Central memory CD8-positive, alpha-beta T cell (primary cell): Measurements from ENCODE around the gene ZNF212.
A peak's percentile ranks its signal among the peaks of the same experiment; 100 is the strongest.

Experiments
- ATAC-seq: fragments of 150-1000 bp; cut with Tn5 transposase; replicated peaks from 2 replicates; pipeline ENCODE4 v1.10.0; 2022; ENCODE audit warnings: mild to moderate bottlenecking, moderate FRiP score, moderate number of reproducible peaks; ENCODE audit not compliant: poor library complexity, severe bottlenecking; ENCODE audit errors: extremely low read depth
- DNase-seq, 2 donors: peaks; one replicate each; pipeline ENCODE4 v3.0.0; 2021; ENCODE audit warnings: low spot score in 2 of 2
- H3K27ac Mint-ChIP-seq: one replicate; pipeline ENCODE4 v1.8.0; 2022; ENCODE audit warnings: low read depth, mild to moderate bottlenecking, moderate library complexity, mixed read lengths
- H3K27me3 Mint-ChIP-seq: one replicate; pipeline ENCODE4 v1.8.0; 2022; ENCODE audit warnings: mixed read lengths
- H3K36me3 Mint-ChIP-seq: one replicate; pipeline ENCODE4 v1.8.0; 2022; ENCODE audit warnings: mild to moderate bottlenecking, moderate library complexity, mixed read lengths; ENCODE audit not compliant: insufficient read depth
- H3K4me1 Mint-ChIP-seq: one replicate; pipeline ENCODE4 v1.8.0; 2022; ENCODE audit warnings: mixed read lengths
- H3K4me3 Mint-ChIP-seq: one replicate; pipeline ENCODE4 v1.8.0; 2022; ENCODE audit warnings: mild to moderate bottlenecking, moderate library complexity, mixed read lengths
- H3K9me3 Mint-ChIP-seq: one replicate; pipeline ENCODE4 v1.8.0; 2022; ENCODE audit warnings: mixed read lengths

The ZNF212 gene

GRCh38 chr7:149239345-149240143 is at the start of gene ZNF212:
TSS of gene ZNF212 (plus strand) at chr7:149239651. CDS start at chr7:149239779, 128 bp downstream.
- peaks cover 11% of the 10 kb centered on the region for H3K36me3 Mint-ChIP-seq
- peak within 1 kb of the TSS; percentile 91 for H3K4me3 Mint-ChIP-seq
- H3K27ac Mint-ChIP-seq: peak within 1 kb of the TSS; percentile 90
- peaks cover 5% of the 10 kb centered on the region for H3K9me3 Mint-ChIP-seq
- DNase-seq (peak; percentile 74 to 75), ATAC-seq (peak; percentile 99)
- H3K4me1 Mint-ChIP-seq: peaks cover 29% of the 10 kb centered on the region
- peaks cover 10% of the 10 kb centered on the region for H3K27me3 Mint-ChIP-seq

- ATAC-seq: no peak
- Mint-ChIP-seq H3K27ac (no peak overlapping the region), H3K4me1 (peaks cover 20% of the 10 kb centered on the region), H3K9me3 (no peaks in the 10 kb centered on the region), H3K27me3 (no peaks in the 10 kb centered on the region), H3K36me3 (peaks cover 4% of the 10 kb centered on the region), H3K4me3 (peak overlapping the region; percentile 64)
- no peak for DNase-seq
Observed at GRCh38 chr7:149191851-149192250, 47.6 kb upstream of the ZNF212 start.

- H3K36me3 Mint-ChIP-seq: peaks cover 14% of the 10 kb centered on the region
- ATAC-seq: no peak
- H3K4me1 Mint-ChIP-seq: peaks cover 33% of the 10 kb centered on the region
Observed at GRCh38 chr7:149194799-149195179, 44.7 kb upstream of the ZNF212 start.

GRCh38 chr7:149195180-149196150 is 44.0 kb upstream of the ZNF212 start, which contains the start of gene ZNF282:
TSS of gene ZNF282 (plus strand) at chr7:149195546. CDS start at chr7:149195590, 44 bp downstream.
- H3K27ac Mint-ChIP-seq: peak within 1 kb of the TSS; percentile 74
- H3K36me3 Mint-ChIP-seq: peaks cover 14% of the 10 kb centered on the region
- no peaks in the 10 kb centered on the region for H3K27me3 Mint-ChIP-seq
- H3K4me1 Mint-ChIP-seq: peaks cover 38% of the 10 kb centered on the region
- peak; percentile 46 to 49 for DNase-seq
- H3K4me3 Mint-ChIP-seq: peak within 1 kb of the TSS; percentile 84
- peak; percentile 80 for ATAC-seq
- no peaks in the 10 kb centered on the region for H3K9me3 Mint-ChIP-seq

More at GRCh38 chr7:149194799-149195179, 44.7 kb upstream of the ZNF212 start:
- no peaks in the 10 kb centered on the region for H3K27me3 Mint-ChIP-seq
- H3K9me3 Mint-ChIP-seq: no peaks in the 10 kb centered on the region
- no peak for DNase-seq
- peak overlapping the region; percentile 84 for H3K4me3 Mint-ChIP-seq
- no peak overlapping the region for H3K27ac Mint-ChIP-seq

DNA sequence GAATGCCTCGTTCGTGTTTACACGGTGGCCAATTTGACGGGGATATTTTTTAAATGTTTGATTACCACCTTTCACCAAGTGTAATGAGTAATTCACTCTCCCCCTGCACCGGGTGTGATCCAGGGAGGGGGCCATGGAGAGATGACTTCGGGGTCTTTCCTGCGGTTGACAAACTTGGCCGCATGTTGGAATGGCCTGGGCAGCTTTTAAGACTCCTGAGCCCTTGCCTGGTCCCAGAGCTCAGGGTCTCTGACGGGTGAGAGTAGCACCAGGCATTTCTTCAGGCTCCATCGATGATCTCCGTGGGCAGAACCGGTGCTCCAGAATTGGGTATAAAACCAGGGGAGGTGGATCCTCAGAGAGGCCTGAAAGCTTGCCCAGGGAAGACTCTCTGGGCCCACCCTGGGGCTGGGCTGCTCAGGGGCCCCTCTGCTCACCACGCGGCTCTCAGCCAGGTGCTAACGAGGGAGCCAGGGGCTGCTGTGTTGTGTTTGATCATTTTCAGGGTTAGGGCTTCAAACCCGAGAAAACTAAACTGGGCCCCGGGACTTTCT is 43.2 kb upstream of the ZNF212 start:
- Mint-ChIP-seq H3K9me3 (no peaks in the 10 kb centered on the region), H3K27ac (peak overlapping the region; percentile 74), H3K4me1 (peaks cover 43% of the 10 kb centered on the region), H3K4me3 (peak overlapping the region; percentile 84), H3K27me3 (no peaks in the 10 kb centered on the region), H3K36me3 (peaks cover 18% of the 10 kb centered on the region)
- ATAC-seq (peak; percentile 5), DNase-seq (no peak)

GRCh38 chr7:149196705-149197171 is 42.7 kb upstream of the ZNF212 start:
- no peaks in the 10 kb centered on the region for H3K9me3 Mint-ChIP-seq
- DNase-seq: no peak
- peak; percentile 6 for ATAC-seq
- H3K27me3 Mint-ChIP-seq: no peaks in the 10 kb centered on the region
- peak overlapping the region; percentile 84 for H3K4me3 Mint-ChIP-seq
- H3K36me3 Mint-ChIP-seq: peaks cover 23% of the 10 kb centered on the region
- H3K4me1 Mint-ChIP-seq: peaks cover 44% of the 10 kb centered on the region
- H3K27ac Mint-ChIP-seq: peak overlapping the region; percentile 74

DNA sequence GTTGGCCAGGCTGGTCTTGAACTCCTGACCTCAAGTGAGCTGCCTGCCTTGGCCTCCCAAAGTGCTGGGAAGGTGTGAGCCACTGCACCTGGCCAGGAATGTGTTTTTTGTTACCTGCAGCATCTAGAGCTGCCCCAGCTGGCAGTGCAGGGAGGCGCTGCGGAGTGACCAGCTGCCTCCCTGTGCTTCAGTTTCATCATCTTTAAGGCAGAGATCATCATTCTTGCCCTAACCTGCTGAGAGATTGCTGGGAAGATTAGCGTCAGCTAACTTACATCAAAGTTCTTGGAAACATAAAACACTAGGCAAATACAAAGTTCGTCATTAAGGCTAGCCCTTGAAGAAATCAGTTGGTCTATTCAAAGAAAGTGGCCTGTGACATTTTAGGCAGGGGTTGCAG is 41.8 kb upstream of the ZNF212 start:
- ATAC-seq (no peak), DNase-seq (no peak)
- H3K36me3 Mint-ChIP-seq: peaks cover 32% of the 10 kb centered on the region
- H3K9me3 Mint-ChIP-seq: no peaks in the 10 kb centered on the region
- no peak overlapping the region for H3K27ac Mint-ChIP-seq
- no peak overlapping the region for H3K4me3 Mint-ChIP-seq
- H3K4me1 Mint-ChIP-seq: peaks cover 44% of the 10 kb centered on the region
- H3K27me3 Mint-ChIP-seq: no peaks in the 10 kb centered on the region

- no peak for ATAC-seq
Observed at GRCh38 chr7:149198161-149198816, 41.2 kb upstream of the ZNF212 start.

GRCh38 chr7:149199234-149199995 is 40.0 kb upstream of the ZNF212 start:
- H3K27me3 Mint-ChIP-seq: no peaks in the 10 kb centered on the region
- H3K9me3 Mint-ChIP-seq: no peaks in the 10 kb centered on the region
- peaks cover 42% of the 10 kb centered on the region for H3K36me3 Mint-ChIP-seq

More at GRCh38 chr7:149198161-149198816, 41.2 kb upstream of the ZNF212 start:
- Mint-ChIP-seq H3K9me3 (no peaks in the 10 kb centered on the region), H3K27me3 (no peaks in the 10 kb centered on the region), H3K36me3 (peaks cover 36% of the 10 kb centered on the region), H3K4me1 (peaks cover 44% of the 10 kb centered on the region), H3K27ac (peak overlapping the region; percentile 69), H3K4me3 (no peak overlapping the region)
- DNase-seq: no peak

DNA sequence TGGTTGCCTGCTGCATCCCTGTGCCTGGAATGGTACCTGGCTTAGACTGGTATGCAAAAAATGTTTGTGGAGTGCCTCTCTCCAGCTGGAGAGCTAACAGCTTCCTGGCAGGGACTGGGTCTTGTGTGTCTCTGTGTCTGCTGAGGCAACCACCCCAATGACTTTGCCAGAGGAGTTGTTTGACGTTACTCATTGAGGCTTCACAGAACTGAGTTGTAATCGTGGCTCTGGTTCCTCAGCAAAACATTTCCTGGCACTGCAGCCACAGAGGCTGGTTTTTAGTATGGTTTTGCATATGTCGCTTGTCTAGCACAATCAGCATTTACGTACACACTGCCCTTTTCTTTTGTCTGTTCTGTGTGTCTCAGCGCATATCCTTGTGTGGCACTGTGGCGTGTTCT is 36.6 kb upstream of the ZNF212 start:
- Mint-ChIP-seq H3K4me3 (no peak overlapping the region), H3K9me3 (no peaks in the 10 kb centered on the region), H3K27me3 (no peaks in the 10 kb centered on the region), H3K36me3 (peaks cover 44% of the 10 kb centered on the region), H3K27ac (no peak overlapping the region), H3K4me1 (peaks cover 38% of the 10 kb centered on the region)
- ATAC-seq (no peak), DNase-seq (no peak)

More at GRCh38 chr7:149199234-149199995, 40.0 kb upstream of the ZNF212 start:
- H3K4me1 Mint-ChIP-seq: peaks cover 51% of the 10 kb centered on the region
- no peak overlapping the region for H3K27ac Mint-ChIP-seq
- no peak for ATAC-seq
- no peak for DNase-seq
- peak overlapping the region; percentile 15 for H3K4me3 Mint-ChIP-seq

GRCh38 chr7:149205690-149206381 is 33.6 kb upstream of the ZNF212 start:
- Mint-ChIP-seq H3K9me3 (no peaks in the 10 kb centered on the region), H3K4me1 (peaks cover 29% of the 10 kb centered on the region), H3K27me3 (no peaks in the 10 kb centered on the region), H3K27ac (no peak overlapping the region), H3K36me3 (peaks cover 47% of the 10 kb centered on the region), H3K4me3 (no peak overlapping the region)
- no peak for DNase-seq
- ATAC-seq: no peak
